Measurements from ENCODE around the gene TNC. TPM values are rescaled to one million over a fixed set of nuclear protein-coding genes. Genes with fewer than 3 reads are reported as not detected.
A peak's percentile ranks its signal among the peaks of the same experiment; 100 is the strongest.

TNC gene
- polyA plus RNA-seq, 1 of the 3 experiments (the other 2 are of a cell fraction): 805 TPM

DNA sequence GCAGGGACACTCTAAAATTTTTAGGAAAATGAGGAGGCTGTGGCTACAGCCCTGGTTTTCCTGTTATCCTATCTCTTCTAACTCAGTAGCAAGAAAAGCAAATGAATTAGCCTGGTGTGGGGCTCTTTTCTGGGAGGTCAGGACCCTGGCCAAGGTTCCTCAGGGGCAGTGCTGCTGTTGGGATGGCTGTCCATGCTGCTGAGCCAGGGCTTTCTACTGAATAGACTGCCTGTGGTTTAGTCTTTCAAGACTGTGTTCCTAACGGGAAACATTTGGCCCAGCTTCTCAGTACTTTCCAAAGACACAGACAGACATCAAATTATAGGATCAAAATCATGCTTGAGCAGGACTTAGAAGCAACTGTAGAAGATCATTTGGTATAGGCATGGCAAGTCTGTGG is 18.1 kb downstream of the TNC start:
- DNase-seq: no peak
- POLR2A ChIA-PET: no interaction called here
- H3K27ac ChIP-seq (ENCODE audit: low read depth in 2 of 2, low read length in 1 of 2): peak overlapping the region in 1 of 2 experiments; percentile 62; a peak in 3 of 4 replicates
- H3K4me2 ChIP-seq: no peak overlapping the region
- TF ChIP-seq TCF12 (IDR thresholded peaks at IDR 0.05): 0 out of 2 replicates have a peak, but pooled peaks have one; percentile 10
- TF ChIP-seq MXI1 (IDR thresholded peaks at IDR 0.05; ENCODE audit: low read depth, low read length): no peak
- TF ChIP-seq, protein P1, sequence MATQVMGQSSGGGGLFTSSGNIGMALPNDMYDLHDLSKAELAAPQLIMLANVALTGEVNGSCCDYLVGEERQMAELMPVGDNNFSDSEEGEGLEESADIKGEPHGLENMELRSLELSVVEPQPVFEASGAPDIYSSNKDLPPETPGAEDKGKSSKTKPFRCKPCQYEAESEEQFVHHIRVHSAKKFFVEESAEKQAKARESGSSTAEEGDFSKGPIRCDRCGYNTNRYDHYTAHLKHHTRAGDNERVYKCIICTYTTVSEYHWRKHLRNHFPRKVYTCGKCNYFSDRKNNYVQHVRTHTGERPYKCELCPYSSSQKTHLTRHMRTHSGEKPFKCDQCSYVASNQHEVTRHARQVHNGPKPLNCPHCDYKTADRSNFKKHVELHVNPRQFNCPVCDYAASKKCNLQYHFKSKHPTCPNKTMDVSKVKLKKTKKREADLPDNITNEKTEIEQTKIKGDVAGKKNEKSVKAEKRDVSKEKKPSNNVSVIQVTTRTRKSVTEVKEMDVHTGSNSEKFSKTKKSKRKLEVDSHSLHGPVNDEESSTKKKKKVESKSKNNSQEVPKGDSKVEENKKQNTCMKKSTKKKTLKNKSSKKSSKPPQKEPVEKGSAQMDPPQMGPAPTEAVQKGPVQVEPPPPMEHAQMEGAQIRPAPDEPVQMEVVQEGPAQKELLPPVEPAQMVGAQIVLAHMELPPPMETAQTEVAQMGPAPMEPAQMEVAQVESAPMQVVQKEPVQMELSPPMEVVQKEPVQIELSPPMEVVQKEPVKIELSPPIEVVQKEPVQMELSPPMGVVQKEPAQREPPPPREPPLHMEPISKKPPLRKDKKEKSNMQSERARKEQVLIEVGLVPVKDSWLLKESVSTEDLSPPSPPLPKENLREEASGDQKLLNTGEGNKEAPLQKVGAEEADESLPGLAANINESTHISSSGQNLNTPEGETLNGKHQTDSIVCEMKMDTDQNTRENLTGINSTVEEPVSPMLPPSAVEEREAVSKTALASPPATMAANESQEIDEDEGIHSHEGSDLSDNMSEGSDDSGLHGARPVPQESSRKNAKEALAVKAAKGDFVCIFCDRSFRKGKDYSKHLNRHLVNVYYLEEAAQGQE (IDR thresholded peaks at IDR 0.05; ENCODE audit: low read depth, low read length): peak; percentile 87
- CTCF ChIA-PET: no interaction called here
- no peaks in the 10 kb centered on the region for H3K9me3 ChIP-seq
- H3K4me1 ChIP-seq (ENCODE audit: control insufficient read depth in 1 of 2, insufficient read depth in 2 of 2, low read depth in 1 of 2, low read length in 1 of 2): peaks cover 2 to 20% of the 10 kb centered on the region in 2 experiments
- no peak overlapping the region for H3K9ac ChIP-seq
- no peak overlapping the region for H3K4me3 ChIP-seq (ENCODE audit: low read depth in 2 of 2, low read length in 1 of 2)
- 80% methylated on average over 1 of the region's 1 CpG for WGBS (ENCODE audit: low lambda C conversion rate)
- peaks cover 8 to 62% of the 10 kb centered on the region in 2 experiments for H3K36me3 ChIP-seq (replicated peaks in 1 of 2; ENCODE audit: control insufficient read depth in 1 of 2, insufficient read depth in 2 of 2, low read length in 1 of 2)
- no peaks in the 10 kb centered on the region for H3K27me3 ChIP-seq (ENCODE audit: insufficient read depth)
- H3F3A ChIP-seq (replicated peaks; ENCODE audit: insufficient read depth): peaks cover 34% of the 10 kb centered on the region
- H4K20me1 ChIP-seq (ENCODE audit: insufficient read depth): peaks cover 7% of the 10 kb centered on the region
- peaks cover 95% of the 10 kb centered on the region for H3K79me2 ChIP-seq (ENCODE audit: insufficient read depth)
- H2AFZ ChIP-seq (ENCODE audit: low read depth): no peak overlapping the region
- no peaks in the 10 kb centered on the region for H3K9me2 ChIP-seq

DNA sequence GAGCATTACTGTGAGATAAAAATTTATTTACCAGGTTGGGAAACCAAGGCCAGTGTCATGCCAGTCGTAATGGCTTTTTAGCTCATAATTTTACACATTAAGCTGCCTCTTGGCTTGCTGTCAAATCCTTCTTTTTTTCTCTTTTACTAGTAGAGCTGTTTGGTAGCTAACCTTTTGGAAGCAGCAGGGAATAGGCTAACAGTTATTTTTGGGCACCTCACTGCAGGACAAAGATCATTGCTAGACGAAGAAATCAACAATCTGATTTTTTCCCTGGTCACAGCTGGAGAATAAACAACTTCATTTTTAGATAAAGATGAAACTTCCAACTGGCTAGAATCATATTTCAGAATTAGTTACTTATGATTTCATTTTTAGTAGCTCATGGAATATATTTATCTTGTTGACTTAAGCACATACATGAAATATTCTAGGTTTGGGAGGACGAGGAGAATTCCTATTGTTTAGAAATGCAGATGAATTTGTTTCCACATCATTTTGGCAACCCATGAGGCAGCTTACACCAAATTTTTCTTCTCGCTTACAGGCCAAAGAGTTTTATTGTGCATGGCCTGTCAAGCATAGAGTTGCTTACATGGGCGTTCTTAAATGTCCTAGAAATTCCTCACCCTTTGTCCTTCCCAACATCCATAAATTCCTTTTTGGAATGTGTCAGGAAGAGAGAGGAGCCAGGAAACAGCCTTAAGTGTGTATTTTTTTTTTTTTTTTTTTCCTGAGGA is 19.6 kb downstream of the TNC start:
- H3K4me3 ChIP-seq (ENCODE audit: low read depth in 2 of 2, low read length in 1 of 2): no peak overlapping the region
- H3K27me3 ChIP-seq (ENCODE audit: insufficient read depth): no peaks in the 10 kb centered on the region
- peaks cover 14 to 71% of the 10 kb centered on the region in 2 experiments for H3K36me3 ChIP-seq (replicated peaks in 1 of 2; ENCODE audit: control insufficient read depth in 1 of 2, insufficient read depth in 2 of 2, low read length in 1 of 2)
- no peaks in the 10 kb centered on the region for H3K9me2 ChIP-seq
- 0 out of 2 replicates have a peak overlapping the region, but pooled peaks have one; percentile 1 for H3K4me2 ChIP-seq
- TF ChIP-seq SIN3A (IDR thresholded peaks at IDR 0.05; ENCODE audit: borderline replicate concordance, low read depth, low read length) (no peak), TEAD4 (IDR thresholded peaks at IDR 0.05; ENCODE audit: borderline replicate concordance, insufficient read depth) (no peak), FOSL2 (IDR thresholded peaks at IDR 0.05; ENCODE audit: borderline replicate concordance, low read depth) (no peak), TAF1 (IDR thresholded peaks at IDR 0.05; ENCODE audit: borderline replicate concordance, low read depth, low read length) (no peak), TCF12 (IDR thresholded peaks at IDR 0.05) (no peak), EZH2phosphoT487 (IDR thresholded peaks at IDR 0.05; ENCODE audit: borderline replicate concordance, low read depth) (no peak), RAD21 (IDR thresholded peaks at IDR 0.05; ENCODE audit: low read length) (no peak), YY1 (IDR thresholded peaks at IDR 0.05; ENCODE audit: low read depth) (no peak), EP300 (IDR thresholded peaks at IDR 0.05; ENCODE audit: borderline replicate concordance in 1 of 2, low read depth in 1 of 2, low read length in 1 of 2) (no peak), MEF2A (IDR thresholded peaks at IDR 0.05; ENCODE audit: borderline replicate concordance, low read depth) (no peak)
- TF ChIP-seq, protein P2, sequence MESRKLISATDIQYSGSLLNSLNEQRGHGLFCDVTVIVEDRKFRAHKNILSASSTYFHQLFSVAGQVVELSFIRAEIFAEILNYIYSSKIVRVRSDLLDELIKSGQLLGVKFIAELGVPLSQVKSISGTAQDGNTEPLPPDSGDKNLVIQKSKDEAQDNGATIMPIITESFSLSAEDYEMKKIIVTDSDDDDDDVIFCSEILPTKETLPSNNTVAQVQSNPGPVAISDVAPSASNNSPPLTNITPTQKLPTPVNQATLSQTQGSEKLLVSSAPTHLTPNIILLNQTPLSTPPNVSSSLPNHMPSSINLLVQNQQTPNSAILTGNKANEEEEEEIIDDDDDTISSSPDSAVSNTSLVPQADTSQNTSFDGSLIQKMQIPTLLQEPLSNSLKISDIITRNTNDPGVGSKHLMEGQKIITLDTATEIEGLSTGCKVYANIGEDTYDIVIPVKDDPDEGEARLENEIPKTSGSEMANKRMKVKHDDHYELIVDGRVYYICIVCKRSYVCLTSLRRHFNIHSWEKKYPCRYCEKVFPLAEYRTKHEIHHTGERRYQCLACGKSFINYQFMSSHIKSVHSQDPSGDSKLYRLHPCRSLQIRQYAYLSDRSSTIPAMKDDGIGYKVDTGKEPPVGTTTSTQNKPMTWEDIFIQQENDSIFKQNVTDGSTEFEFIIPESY (IDR thresholded peaks at IDR 0.05; ENCODE audit: borderline replicate concordance, low read depth): no peak
- TF ChIP-seq, protein P3, sequence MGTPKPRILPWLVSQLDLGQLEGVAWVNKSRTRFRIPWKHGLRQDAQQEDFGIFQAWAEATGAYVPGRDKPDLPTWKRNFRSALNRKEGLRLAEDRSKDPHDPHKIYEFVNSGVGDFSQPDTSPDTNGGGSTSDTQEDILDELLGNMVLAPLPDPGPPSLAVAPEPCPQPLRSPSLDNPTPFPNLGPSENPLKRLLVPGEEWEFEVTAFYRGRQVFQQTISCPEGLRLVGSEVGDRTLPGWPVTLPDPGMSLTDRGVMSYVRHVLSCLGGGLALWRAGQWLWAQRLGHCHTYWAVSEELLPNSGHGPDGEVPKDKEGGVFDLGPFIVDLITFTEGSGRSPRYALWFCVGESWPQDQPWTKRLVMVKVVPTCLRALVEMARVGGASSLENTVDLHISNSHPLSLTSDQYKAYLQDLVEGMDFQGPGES (IDR thresholded peaks at IDR 0.05; ENCODE audit: low read depth, low read length): no peak
- H3K9me3 ChIP-seq: no peaks in the 10 kb centered on the region
- ChIA-PET CTCF (interaction anchor here (1.1 kb wide), 1 partner anchor 496 kb away, joined by 3 read pairs; no protein-coding TSS in a partner anchor), POLR2A (interaction anchor here (0.6 kb wide), 1 partner anchor 11 kb away, joined by 3 read pairs; no protein-coding TSS in a partner anchor)
- peak overlapping the region; percentile 43 to 64; a peak in 3 of 4 replicates for H3K27ac ChIP-seq (ENCODE audit: low read depth in 2 of 2, low read length in 1 of 2)
- H2AFZ ChIP-seq (ENCODE audit: low read depth): no peak overlapping the region
- H4K20me1 ChIP-seq (ENCODE audit: insufficient read depth): peaks cover 17% of the 10 kb centered on the region
- peaks cover 19% of the 10 kb centered on the region for H3F3A ChIP-seq (replicated peaks; ENCODE audit: insufficient read depth)
- 73% methylated on average over 5 of the region's 5 CpGs for WGBS (ENCODE audit: low lambda C conversion rate)
- peaks cover 96% of the 10 kb centered on the region for H3K79me2 ChIP-seq (ENCODE audit: insufficient read depth)
- DNase-seq: no peak
- H3K4me1 ChIP-seq (ENCODE audit: control insufficient read depth in 1 of 2, insufficient read depth in 2 of 2, low read depth in 1 of 2, low read length in 1 of 2): peaks cover 2 to 9% of the 10 kb centered on the region in 2 experiments; a peak in 3 of 4 replicates
- no peak overlapping the region for H3K9ac ChIP-seq

All from SK-N-SH (cell line).